DOHH2 (cell line): ENCODE data around the gene MICA.

ENCODE experiments used
- EZH2phosphoT487 ChIP-seq: fragments of 200-600 bp; sonication (generic); IDR thresholded peaks from 2 replicates; pipeline ENCODE4 v1.6.1; 2017; ENCODE audit warnings: borderline replicate concordance, mild to moderate bottlenecking, antibody characterized with exemption, low read length, moderate library complexity, mixed read lengths
- TF ChIP-seq, protein P1 (sequence below): fragments of 200-600 bp; sonication (generic); IDR thresholded peaks from one replicate; pipeline ENCODE4 v1.5.1; 2014; ENCODE audit warnings: antibody characterized with exemption, mild to moderate bottlenecking, low read depth, low read length; ENCODE audit not compliant: poor library complexity, severe bottlenecking

DNA sequence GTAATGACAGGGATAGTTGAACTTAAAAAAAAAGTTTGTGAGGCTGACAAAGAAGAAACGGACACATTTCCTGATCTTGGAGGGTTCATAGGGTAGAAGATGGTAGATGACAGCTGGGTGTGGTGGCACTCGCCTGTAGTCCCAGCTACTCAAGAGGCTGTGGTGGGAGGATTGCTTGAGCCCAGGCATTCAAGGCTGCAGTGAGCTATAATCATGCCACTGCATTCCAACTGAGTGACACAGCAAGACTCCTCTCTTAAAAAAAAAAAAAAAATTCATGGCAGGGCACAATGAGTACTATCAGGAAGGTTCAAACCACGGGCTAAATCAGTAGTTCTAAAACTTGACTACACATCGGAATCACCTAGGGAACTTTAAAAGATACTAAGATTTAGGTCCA lies 2.0 kb upstream of the MICA start:
- TF ChIP-seq, protein P1, sequence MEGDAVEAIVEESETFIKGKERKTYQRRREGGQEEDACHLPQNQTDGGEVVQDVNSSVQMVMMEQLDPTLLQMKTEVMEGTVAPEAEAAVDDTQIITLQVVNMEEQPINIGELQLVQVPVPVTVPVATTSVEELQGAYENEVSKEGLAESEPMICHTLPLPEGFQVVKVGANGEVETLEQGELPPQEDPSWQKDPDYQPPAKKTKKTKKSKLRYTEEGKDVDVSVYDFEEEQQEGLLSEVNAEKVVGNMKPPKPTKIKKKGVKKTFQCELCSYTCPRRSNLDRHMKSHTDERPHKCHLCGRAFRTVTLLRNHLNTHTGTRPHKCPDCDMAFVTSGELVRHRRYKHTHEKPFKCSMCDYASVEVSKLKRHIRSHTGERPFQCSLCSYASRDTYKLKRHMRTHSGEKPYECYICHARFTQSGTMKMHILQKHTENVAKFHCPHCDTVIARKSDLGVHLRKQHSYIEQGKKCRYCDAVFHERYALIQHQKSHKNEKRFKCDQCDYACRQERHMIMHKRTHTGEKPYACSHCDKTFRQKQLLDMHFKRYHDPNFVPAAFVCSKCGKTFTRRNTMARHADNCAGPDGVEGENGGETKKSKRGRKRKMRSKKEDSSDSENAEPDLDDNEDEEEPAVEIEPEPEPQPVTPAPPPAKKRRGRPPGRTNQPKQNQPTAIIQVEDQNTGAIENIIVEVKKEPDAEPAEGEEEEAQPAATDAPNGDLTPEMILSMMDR = no peak
- TF ChIP-seq EZH2phosphoT487 = no peak
